ENCODE results near the gene KRCC1.

Gene KRCC1

DNA sequence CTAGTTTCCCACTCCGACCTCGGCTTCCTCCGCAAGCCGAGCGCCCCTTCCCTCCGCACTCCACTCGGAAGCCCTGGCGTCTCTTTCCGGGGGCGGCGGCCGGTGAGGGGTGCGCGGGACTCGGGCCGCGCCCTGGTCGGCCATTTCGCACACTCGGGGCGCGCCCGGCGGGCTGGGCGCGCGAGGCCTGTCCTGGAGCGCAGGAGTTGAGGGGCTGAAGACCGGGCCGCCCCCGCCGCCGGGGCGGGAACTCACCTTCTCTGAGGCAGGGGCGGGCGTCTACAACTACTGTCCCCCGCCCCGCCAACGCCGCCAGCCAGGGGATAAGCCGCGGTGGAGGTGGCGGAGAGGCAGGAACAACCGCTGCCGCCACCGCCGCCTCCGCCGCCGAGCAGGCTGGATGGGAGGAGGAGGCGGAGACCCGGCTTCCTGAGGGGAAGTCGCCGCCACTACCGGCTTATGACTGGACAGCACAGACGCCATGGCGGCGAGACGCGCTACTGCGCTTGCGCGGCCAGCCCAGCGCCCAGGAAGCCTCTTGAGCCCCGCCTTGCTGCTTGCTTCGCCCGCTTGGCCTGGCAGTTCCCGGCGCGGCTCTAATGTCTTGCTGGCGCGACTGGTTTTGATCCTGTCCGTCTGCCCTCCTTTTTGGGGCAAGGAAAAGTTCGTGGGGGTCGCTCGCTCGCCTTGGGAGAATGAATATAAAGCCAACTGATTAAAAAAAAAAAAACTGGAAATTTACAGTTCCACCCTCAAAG, at the start of gene KRCC1:
Gene KRCC1, minus strand, starts transcription at position 413 of the 758 bp plus-strand sequence. CDS start 27,220 bp downstream, outside the sequence.
- H3K27me3 Mint-ChIP-seq: no peaks in the 10 kb centered on the region
- peaks cover 11% of the 10 kb centered on the region for H3K36me3 Mint-ChIP-seq
- H3K27ac Mint-ChIP-seq: peak within 1 kb of the TSS; percentile 98
- H3K9me3 Mint-ChIP-seq (ENCODE audit: low read depth): no peaks in the 10 kb centered on the region
- H3K4me1 Mint-ChIP-seq (ENCODE audit: low read depth): peaks cover 65% of the 10 kb centered on the region
- peak within 1 kb of the TSS; percentile 98 for H3K4me3 Mint-ChIP-seq

DNA sequence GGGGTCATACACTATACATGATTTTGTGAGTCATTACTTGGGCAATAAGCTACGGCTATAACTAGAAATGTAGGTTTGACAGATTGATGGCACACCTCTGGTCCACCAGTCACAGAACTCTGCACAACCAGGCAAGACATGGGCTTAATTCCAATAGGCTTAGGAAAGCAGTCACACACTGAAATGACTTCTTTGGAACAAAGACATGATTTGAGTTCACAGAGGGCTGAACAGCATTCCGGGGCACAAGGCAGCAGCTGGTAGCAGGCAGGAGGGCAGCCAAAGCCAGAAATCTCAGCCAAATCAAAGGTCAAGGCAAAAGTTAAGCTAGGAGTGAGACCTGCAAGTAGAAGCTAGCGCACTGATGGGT, 44.9 kb upstream of the KRCC1 start:
- no peaks in the 10 kb centered on the region for H3K27me3 Mint-ChIP-seq
- H3K27ac Mint-ChIP-seq: no peak overlapping the region
- no peaks in the 10 kb centered on the region for H3K36me3 Mint-ChIP-seq
- H3K9me3 Mint-ChIP-seq (ENCODE audit: low read depth): no peaks in the 10 kb centered on the region
- no peaks in the 10 kb centered on the region for H3K4me1 Mint-ChIP-seq (ENCODE audit: low read depth)
- no peak overlapping the region for H3K4me3 Mint-ChIP-seq

DNA sequence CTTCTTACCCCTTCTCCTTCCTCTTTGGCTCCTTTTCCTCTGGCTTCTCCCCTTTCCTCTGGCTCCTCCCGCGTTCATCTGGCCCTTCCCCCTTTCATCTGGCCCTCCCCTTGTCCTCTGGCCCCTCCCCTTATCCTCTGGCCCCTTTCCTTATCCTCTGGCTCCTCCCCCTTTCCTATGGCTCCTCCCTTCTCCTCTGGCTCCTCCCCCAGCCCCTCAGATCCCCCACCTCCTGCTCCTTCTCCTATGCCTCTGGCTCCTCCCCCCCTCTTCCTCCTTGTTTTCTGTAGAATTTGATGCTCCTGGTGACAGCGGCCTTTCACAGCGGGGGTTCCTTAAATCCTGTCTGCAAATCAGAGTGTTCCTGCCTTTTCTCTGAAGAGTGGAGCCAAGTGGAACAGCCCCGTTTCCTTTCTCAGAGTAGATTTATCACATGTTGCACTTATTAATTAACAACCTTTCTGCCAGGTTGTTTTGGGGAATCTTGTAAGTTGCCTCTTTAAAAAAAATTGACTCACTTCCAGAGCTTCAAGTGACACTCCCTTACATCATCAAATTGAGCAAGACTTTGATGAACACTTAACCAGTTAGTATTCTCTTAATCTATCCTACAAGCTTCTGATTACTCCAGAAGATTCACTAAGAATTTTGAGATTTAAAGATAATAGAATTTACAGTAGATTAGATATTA, 44.4 kb upstream of the KRCC1 start:
- no peaks in the 10 kb centered on the region for H3K4me1 Mint-ChIP-seq (ENCODE audit: low read depth)
- H3K27me3 Mint-ChIP-seq: no peaks in the 10 kb centered on the region
- no peaks in the 10 kb centered on the region for H3K36me3 Mint-ChIP-seq
- H3K4me3 Mint-ChIP-seq: no peak overlapping the region
- no peaks in the 10 kb centered on the region for H3K9me3 Mint-ChIP-seq (ENCODE audit: low read depth)
- no peak overlapping the region for H3K27ac Mint-ChIP-seq

DNA sequence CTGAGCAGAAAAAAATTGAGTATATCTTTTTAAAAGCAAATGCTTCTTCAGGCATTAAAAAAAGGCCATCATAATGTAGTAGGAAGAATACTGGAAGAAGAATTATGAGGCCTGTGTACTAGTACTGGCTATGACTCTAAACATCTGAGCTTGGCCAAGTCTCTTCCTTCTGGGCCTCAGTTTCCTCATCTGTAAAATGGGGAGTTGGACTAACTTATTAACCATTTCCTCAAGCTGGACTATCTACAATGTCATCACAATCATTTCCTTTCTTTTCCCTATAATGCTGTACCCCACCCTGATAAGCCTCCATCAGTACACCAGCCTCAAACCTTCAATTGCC, 42.9 kb upstream of the KRCC1 start:
- Mint-ChIP-seq H3K9me3 (ENCODE audit: low read depth) (no peaks in the 10 kb centered on the region), H3K4me1 (ENCODE audit: low read depth) (peaks cover 2% of the 10 kb centered on the region), H3K4me3 (no peak overlapping the region), H3K36me3 (peaks cover 2% of the 10 kb centered on the region), H3K27ac (no peak overlapping the region), H3K27me3 (no peaks in the 10 kb centered on the region)

DNA sequence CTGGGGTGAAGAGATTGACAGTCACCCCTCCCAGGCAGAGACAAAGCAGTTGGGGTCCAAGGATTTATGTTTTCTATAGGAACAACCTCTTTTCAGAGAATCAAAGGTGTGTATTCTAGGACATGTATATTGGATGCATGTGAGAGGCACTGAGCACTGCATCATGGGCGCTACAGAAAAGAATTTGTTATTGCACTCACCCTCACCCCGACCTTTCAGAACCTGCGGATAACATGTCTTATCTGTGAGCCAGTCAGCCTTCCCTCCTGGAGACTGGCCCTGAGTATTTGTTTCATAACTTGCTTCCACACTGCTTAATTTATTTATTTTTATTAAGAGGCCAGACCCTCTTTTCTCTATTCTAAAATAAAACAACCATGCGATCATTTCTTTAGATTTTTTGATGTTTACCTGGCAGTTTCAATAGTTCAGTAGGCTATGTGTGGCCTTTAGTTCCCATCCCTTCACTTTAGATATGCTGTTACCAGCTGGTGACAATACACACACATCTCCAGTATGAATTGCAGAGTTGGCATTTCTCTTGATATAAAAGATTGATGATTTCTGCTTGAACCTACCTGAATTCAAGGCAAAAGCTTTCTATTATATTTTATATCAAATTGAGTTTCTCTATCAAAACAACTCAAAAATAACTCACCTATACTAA, 42.4 kb upstream of the KRCC1 start:
- H3K36me3 Mint-ChIP-seq: peaks cover 2% of the 10 kb centered on the region
- no peaks in the 10 kb centered on the region for H3K9me3 Mint-ChIP-seq (ENCODE audit: low read depth)
- H3K27me3 Mint-ChIP-seq: no peaks in the 10 kb centered on the region
- H3K4me1 Mint-ChIP-seq (ENCODE audit: low read depth): peaks cover 2% of the 10 kb centered on the region
- H3K4me3 Mint-ChIP-seq: no peak overlapping the region
- H3K27ac Mint-ChIP-seq: no peak overlapping the region

DNA sequence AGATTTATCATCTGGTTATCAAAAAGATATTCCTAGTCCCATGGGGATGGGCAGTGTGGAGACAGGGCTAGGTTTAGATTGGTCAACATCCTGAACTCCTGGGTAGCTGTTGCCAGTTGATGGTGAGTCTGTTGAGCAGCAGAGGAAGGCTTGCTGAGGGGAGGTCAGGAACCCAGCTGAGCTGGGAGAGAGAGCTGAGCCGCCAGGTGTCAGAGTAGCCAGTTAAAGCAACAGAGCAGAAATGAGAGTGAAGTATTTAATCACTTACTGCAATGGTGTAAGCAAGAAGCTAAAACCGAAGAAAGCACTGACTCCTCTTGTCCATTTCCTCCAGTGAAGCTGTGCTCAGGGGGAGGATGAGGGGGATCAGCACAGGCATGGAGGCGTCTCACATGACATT, 41.6 kb upstream of the KRCC1 start:
- H3K36me3 Mint-ChIP-seq: peaks cover 2% of the 10 kb centered on the region
- H3K4me1 Mint-ChIP-seq (ENCODE audit: low read depth): peaks cover 8% of the 10 kb centered on the region
- no peak overlapping the region for H3K27ac Mint-ChIP-seq
- no peaks in the 10 kb centered on the region for H3K9me3 Mint-ChIP-seq (ENCODE audit: low read depth)
- H3K27me3 Mint-ChIP-seq: no peaks in the 10 kb centered on the region
- no peak overlapping the region for H3K4me3 Mint-ChIP-seq

DNA sequence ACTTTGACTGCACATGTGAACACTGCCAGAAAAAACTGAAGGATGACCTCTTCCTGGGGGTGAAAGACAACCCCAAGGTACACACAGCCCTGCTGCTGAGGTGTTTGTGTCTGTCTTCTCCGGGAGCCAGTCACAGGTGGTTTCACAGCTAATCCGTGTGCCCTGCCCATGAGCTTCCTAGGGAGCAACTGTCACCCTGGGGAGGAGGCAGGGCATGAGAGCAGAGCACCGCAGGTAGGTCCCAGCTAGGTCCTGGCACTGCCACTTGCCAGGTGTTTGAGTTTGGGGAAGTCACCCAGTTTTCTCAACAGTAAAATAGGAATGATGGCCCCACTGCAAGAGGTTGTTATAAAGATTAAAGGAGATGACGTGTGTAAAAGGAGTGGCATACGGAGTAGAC, 41.1 kb upstream of the KRCC1 start:
- peaks cover 13% of the 10 kb centered on the region for H3K4me1 Mint-ChIP-seq (ENCODE audit: low read depth)
- H3K36me3 Mint-ChIP-seq: peaks cover 2% of the 10 kb centered on the region
- no peaks in the 10 kb centered on the region for H3K27me3 Mint-ChIP-seq
- H3K27ac Mint-ChIP-seq: no peak overlapping the region
- H3K4me3 Mint-ChIP-seq: no peak overlapping the region
- H3K9me3 Mint-ChIP-seq (ENCODE audit: low read depth): no peaks in the 10 kb centered on the region

DNA sequence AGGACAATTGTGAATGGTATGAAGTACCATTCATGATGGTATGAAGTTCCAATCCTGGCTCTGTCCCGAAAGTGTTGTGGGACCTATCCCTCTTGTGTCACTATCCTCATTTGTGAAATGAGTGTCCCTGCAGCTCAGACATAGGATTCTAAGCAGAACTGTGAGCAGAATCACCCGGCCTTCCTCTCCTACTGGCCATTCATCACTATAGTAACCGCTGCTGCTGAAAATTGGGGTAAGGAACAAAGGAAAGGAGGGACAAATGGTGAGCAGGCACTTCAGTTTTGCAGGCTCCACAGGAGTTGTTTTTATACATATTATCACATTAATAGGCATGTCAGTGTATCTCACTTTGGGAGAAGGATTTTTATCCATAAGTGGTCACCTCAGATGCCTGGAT, 39.4 kb upstream of the KRCC1 start:
- H3K4me3 Mint-ChIP-seq: no peak overlapping the region
- H3K4me1 Mint-ChIP-seq (ENCODE audit: low read depth): peaks cover 28% of the 10 kb centered on the region
- peaks cover 2% of the 10 kb centered on the region for H3K36me3 Mint-ChIP-seq
- H3K27ac Mint-ChIP-seq: no peak overlapping the region
- H3K27me3 Mint-ChIP-seq: no peaks in the 10 kb centered on the region
- H3K9me3 Mint-ChIP-seq (ENCODE audit: low read depth): no peaks in the 10 kb centered on the region

DNA sequence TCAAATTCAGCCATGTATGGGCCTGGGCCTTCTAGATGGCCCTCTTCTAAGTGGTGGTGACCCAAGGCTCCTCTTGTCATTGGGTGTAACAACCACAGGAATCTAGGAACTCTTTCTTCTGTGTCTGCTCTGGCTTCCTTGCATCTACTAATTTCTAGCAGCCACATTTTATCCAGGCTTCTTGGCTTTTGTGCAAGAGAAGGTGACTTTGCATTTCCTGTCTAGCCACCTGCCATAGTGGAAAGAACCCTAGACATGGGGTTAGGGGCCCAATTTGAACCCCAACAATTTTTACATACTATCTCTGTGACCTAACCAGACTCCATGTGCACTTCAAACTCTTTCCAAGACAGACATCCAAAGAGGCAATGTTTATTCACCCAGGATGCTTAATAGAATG, 37.2 kb upstream of the KRCC1 start:
- Mint-ChIP-seq H3K36me3 (peaks cover 2% of the 10 kb centered on the region), H3K9me3 (ENCODE audit: low read depth) (no peaks in the 10 kb centered on the region), H3K27ac (no peak overlapping the region), H3K27me3 (no peaks in the 10 kb centered on the region), H3K4me3 (no peak overlapping the region), H3K4me1 (ENCODE audit: low read depth) (peaks cover 36% of the 10 kb centered on the region)

DNA sequence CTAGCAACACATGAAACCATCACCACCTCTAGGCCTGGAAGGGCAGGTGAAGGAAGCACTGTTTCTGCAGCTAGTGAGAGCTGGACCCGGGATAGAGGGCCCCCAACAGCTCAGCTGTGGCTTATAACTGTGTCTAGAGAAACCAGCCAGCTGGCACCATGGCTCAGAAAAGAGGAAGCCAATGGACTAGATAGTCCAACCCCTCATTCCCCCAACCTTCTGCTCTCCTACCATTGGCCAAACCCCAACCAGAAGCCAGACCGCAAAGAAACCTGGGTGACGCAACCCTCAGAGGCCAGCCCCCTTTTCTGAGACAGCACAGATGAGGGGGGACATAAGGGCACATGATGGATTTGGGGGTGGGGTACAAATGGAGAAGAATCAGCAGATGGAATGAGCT, 36.4 kb upstream of the KRCC1 start:
- Mint-ChIP-seq H3K27ac (no peak overlapping the region), H3K4me3 (no peak overlapping the region), H3K9me3 (ENCODE audit: low read depth) (no peaks in the 10 kb centered on the region), H3K4me1 (ENCODE audit: low read depth) (peaks cover 36% of the 10 kb centered on the region), H3K27me3 (no peaks in the 10 kb centered on the region), H3K36me3 (peaks cover 2% of the 10 kb centered on the region)

DNA sequence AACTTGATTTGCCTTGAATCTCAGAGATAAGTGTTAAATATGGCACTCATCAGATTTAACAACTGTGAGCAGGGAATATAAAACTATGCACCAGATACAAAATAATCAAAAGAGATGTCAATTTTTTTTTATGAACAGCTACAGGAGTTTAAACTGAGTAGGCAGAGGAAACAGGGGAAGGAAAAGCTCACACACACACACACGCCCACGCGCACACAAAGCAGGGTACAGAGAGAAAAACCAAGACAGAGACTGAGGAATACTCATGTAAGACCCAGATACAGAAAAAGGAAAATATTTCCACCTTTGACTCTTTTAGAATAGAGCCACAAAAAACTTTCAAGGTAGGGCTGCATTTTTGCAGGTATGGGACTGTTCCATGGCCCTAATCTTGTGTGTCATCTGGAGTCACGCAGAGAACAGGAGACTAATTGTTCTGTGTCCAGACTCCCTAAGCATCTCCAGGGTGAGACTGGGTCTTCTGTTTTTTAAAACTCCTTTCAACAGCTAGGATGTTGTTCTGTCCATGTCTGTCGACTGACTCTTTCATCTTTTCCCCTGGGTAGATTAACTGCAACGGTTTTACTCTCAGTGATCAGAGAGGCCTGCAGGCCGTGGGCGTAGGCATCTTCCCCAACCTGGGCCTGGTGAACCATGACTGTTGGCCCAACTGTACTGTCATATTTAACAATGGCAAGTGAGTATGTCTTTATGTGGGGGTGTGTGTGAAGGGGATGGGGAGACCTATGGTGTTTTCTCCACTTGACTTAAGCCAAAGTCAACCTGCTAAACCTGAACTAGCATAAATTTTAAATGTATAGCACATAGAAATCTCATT, 35.1 kb upstream of the KRCC1 start:
- H3K27ac Mint-ChIP-seq: peak overlapping the region; percentile 78
- no peaks in the 10 kb centered on the region for H3K9me3 Mint-ChIP-seq (ENCODE audit: low read depth)
- peaks cover 36% of the 10 kb centered on the region for H3K4me1 Mint-ChIP-seq (ENCODE audit: low read depth)
- peaks cover 2% of the 10 kb centered on the region for H3K36me3 Mint-ChIP-seq
- H3K27me3 Mint-ChIP-seq: no peaks in the 10 kb centered on the region
- H3K4me3 Mint-ChIP-seq: peak overlapping the region; percentile 52

DNA sequence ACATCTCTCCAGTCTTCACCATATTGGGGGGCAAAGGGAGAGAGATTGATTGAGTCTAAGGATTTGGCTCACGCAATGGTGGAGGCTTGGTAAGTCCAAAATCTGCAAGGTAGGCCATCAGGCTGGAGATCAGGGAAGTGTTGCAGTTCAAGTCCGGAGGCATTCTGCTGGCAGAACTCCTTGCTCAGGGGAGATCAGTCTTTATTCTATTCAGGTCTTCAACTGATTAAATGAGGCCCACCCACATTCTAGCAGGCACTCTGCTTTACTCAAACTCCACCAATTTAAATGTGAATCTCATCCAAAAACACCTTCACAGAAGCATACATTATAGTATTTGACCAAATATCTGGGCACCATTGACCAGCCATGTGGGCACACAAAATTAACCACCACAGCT, 33.4 kb upstream of the KRCC1 start:
- no peaks in the 10 kb centered on the region for H3K27me3 Mint-ChIP-seq
- H3K36me3 Mint-ChIP-seq: peaks cover 2% of the 10 kb centered on the region
- no peak overlapping the region for H3K4me3 Mint-ChIP-seq
- peaks cover 36% of the 10 kb centered on the region for H3K4me1 Mint-ChIP-seq (ENCODE audit: low read depth)
- peak overlapping the region; percentile 10 for H3K27ac Mint-ChIP-seq
- no peaks in the 10 kb centered on the region for H3K9me3 Mint-ChIP-seq (ENCODE audit: low read depth)

DNA sequence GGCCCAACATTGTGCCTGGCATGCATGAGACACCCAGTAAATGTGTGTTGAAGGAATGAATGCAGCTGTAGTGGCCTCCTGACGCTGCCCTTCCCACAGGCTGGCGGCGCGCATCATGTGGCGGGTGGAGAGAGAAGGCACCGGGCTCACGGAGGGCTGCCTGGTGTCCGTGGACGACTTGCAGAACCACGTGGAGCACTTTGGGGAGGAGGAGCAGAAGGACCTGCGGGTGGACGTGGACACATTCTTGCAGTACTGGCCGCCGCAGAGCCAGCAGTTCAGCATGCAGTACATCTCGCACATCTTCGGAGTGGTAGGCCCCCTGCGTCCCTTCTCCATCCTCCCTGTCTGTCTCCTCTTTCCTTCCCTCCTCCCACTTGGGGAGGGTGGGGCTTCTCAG, 32.2 kb upstream of the KRCC1 start:
- H3K4me3 Mint-ChIP-seq: no peak overlapping the region
- H3K27me3 Mint-ChIP-seq: no peaks in the 10 kb centered on the region
- H3K36me3 Mint-ChIP-seq: no peaks in the 10 kb centered on the region
- H3K4me1 Mint-ChIP-seq (ENCODE audit: low read depth): peaks cover 32% of the 10 kb centered on the region
- no peak overlapping the region for H3K27ac Mint-ChIP-seq
- no peaks in the 10 kb centered on the region for H3K9me3 Mint-ChIP-seq (ENCODE audit: low read depth)

DNA sequence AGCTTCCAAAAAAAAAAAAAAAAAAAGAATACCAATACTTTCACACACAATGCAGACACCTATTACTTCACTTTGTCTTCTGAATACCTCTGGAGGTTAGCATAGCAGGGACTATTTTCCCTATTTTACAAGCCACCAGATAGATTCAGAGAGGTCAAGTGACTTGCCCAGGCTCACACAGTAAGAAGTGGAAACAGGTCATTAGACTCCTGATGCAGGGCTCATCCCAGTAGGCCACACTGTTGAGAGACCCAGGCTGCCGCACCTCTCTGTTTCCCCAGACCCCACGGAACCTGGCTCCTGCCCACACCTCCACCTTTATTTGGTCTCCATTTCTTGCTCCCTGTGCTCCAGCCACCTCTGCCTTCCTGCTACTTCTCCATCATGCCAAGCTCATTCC, 31.5 kb upstream of the KRCC1 start:
- no peak overlapping the region for H3K4me3 Mint-ChIP-seq
- no peak overlapping the region for H3K27ac Mint-ChIP-seq
- H3K27me3 Mint-ChIP-seq: no peaks in the 10 kb centered on the region
- no peaks in the 10 kb centered on the region for H3K36me3 Mint-ChIP-seq
- H3K9me3 Mint-ChIP-seq (ENCODE audit: low read depth): no peaks in the 10 kb centered on the region
- H3K4me1 Mint-ChIP-seq (ENCODE audit: low read depth): peaks cover 27% of the 10 kb centered on the region

DNA sequence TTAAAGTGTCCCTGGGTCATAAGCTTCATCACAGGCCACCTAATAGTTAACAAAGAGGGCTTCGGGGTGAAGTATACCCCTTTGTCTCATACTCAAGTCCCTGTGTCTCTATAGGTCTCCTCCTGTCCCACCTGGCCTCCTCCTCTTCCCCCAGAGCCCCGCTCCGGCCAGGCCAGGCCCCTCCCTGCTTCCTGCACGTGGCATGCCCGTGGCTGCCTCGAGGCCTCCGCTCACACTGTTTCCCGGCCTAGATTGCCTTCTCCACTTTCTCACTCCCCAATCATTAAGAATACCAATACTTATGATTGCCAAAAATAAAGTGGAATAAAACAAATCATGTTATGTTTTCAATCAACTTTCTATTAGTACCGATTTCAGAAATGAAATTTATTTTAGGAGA, 30.8 kb upstream of the KRCC1 start:
- Mint-ChIP-seq H3K4me3 (no peak overlapping the region), H3K4me1 (ENCODE audit: low read depth) (peaks cover 22% of the 10 kb centered on the region), H3K27me3 (no peaks in the 10 kb centered on the region), H3K27ac (no peak overlapping the region), H3K9me3 (ENCODE audit: low read depth) (no peaks in the 10 kb centered on the region), H3K36me3 (no peaks in the 10 kb centered on the region)
